ENCODE measurements around the gene CAVIN1.

GRCh38 chr17:42389135-42389417, 34.0 kb downstream of the CAVIN1 start:
- TF ChIP-seq CTCF (IDR thresholded peaks at IDR 0.05) (no peak), ZFX (IDR thresholded peaks at IDR 0.05; ENCODE audit: borderline replicate concordance) (no peak)

Data from 22Rv1 (cell line).